Measurements from ENCODE around the gene TBC1D3D.
"Not testable (repeated sequence)": the region's sequence is repeated elsewhere in the genome, so short reads cannot be mapped to it uniquely, and the experiment has no call there.

TBC1D3D gene

GRCh38 chr17:38003676-38004075 lies at the start of gene TBC1D3D:
Gene TBC1D3D, plus strand, starts transcription at chr17:38003976. Its CDS starts 1,585 bp downstream, at chr17:38005561.
- DNase-seq = not testable (repeated sequence)

DNA sequence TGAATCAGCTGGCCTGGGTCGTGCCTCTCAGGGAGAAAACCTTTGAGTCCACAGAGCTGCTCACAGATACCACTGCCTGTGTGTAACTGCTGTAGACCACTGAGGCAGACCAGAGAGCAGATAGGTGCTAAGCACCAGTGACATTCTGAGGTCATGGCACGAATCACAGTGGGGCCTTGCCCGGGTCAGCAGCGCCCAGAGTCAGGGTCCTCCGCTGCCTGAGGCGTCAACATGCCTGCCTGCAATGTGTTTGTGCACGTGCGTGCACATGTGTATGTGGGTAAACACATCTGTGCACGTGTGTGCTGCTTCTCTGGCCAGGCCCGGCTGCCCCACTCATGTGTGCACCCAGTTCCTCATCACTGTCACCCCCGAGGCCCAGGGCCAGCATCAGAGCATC lies 14.8 kb upstream of the TBC1D3D start, which contains the start of gene TBC1D3L:
Gene TBC1D3L (minus strand): TSS at position 101 of the 400 bp plus-strand sequence. CDS start 1,540 bp downstream, outside the sequence.
- not testable (repeated sequence) for DNase-seq

All from NCI-H2029 (cell line).